ENCODE data around the gene JOSD1. TPM values are rescaled to one million over a fixed set of nuclear protein-coding genes. Genes with fewer than 3 reads are reported as not detected.

Gene JOSD1
- total RNA-seq, 4 donors from 2014 or later: 25.1 to 50.5 (median 42.4) TPM

DNA sequence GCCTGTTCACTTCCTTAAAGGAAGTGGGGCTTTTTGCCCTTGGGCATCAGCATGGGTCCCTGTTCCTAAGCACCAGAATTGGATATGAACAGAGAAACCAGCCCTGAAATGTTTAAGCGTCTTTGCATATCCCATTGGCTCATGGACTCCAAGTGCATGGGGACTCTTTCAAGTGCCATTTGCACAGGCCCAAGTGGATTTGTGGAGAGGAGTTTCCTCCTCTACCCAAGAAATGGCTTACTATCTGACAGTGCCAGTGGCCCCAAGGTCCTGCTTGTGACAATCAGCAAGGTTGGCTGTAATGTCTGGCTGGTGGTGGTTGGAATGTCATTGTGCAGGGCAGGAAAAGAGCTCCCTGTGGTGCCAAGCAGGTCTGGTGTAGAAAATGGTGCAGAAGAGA is 15.0 kb downstream of the JOSD1 start:
- Histone ChIP-seq H3K9me3 (no peaks in the 10 kb centered on the region), H3K4me1 (peaks cover 6 to 13% of the 10 kb centered on the region in 2 donors), H3K27me3 (no peaks in the 10 kb centered on the region), H3K4me3 (no peak overlapping the region), H3K36me3 (peaks cover 7 to 68% of the 10 kb centered on the region in 2 donors), H3K27ac (no peak overlapping the region)
- TF ChIP-seq POLR2A (IDR thresholded peaks at IDR 0.05): no peak
- TF ChIP-seq, protein P1, sequence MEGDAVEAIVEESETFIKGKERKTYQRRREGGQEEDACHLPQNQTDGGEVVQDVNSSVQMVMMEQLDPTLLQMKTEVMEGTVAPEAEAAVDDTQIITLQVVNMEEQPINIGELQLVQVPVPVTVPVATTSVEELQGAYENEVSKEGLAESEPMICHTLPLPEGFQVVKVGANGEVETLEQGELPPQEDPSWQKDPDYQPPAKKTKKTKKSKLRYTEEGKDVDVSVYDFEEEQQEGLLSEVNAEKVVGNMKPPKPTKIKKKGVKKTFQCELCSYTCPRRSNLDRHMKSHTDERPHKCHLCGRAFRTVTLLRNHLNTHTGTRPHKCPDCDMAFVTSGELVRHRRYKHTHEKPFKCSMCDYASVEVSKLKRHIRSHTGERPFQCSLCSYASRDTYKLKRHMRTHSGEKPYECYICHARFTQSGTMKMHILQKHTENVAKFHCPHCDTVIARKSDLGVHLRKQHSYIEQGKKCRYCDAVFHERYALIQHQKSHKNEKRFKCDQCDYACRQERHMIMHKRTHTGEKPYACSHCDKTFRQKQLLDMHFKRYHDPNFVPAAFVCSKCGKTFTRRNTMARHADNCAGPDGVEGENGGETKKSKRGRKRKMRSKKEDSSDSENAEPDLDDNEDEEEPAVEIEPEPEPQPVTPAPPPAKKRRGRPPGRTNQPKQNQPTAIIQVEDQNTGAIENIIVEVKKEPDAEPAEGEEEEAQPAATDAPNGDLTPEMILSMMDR (IDR thresholded peaks at IDR 0.05 in 4 of 5, conservative IDR thresholded peaks at IDR 0.05 in 1 of 5): no peak
- ATAC-seq (no peak), DNase-seq (no peak)
- in situ Hi-C loops (cut with MboI; ENCODE audit: low sequenced_read_pairs in 4 of 4) (no loop called here), intact Hi-C loops (cut with DNase I; ENCODE audit: low total_unique reads) (loop anchor here (10.0 kb wide), 1 partner anchor 191 kb away; no protein-coding TSS in a partner anchor)

DNA sequence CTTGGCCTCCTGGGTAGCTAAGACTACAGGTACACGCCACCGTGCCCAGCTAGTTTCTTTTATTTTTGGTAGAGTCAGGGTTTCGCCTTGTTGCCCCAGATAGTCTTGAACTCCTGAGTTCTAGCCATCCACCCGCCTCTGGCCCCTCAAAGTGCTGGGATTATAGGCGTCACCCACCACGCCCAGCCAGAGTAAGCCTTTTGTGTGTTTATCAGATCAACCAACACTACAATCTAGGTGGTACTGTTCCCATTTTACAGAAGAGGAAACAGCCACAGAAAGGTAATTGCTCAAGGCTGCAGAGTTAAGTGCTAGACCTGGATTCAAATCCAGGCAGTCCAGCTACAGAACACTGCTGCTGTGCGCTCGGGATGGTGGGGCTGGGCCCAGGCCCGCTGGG is 15.8 kb downstream of the JOSD1 start:
- no peaks in the 10 kb centered on the region for H3K27me3 ChIP-seq
- no peak overlapping the region for H3K4me3 ChIP-seq
- peaks cover 7 to 68% of the 10 kb centered on the region in 2 donors for H3K36me3 ChIP-seq
- H3K27ac ChIP-seq: no peak overlapping the region
- ATAC-seq (no peak), DNase-seq (no peak)
- H3K4me1 ChIP-seq: peaks cover 6 to 13% of the 10 kb centered on the region in 2 donors
- intact Hi-C loops (cut with DNase I; ENCODE audit: low total_unique reads) (loop anchor here (10.0 kb wide), 1 partner anchor 190 kb away; no protein-coding TSS in a partner anchor), in situ Hi-C loops (cut with MboI; ENCODE audit: low sequenced_read_pairs in 4 of 4) (no loop called here)
- no peak for TF ChIP-seq POLR2A (IDR thresholded peaks at IDR 0.05)
- TF ChIP-seq, protein P1 (IDR thresholded peaks at IDR 0.05 in 4 of 5, conservative IDR thresholded peaks at IDR 0.05 in 1 of 5): no peak
- H3K9me3 ChIP-seq: no peaks in the 10 kb centered on the region

GRCh38 chr22:38681582-38682335 is 19.0 kb downstream of the JOSD1 start, which contains the start of gene TOMM22:
Gene TOMM22, plus strand, starts transcription at chr22:38681957. Its CDS starts 22 bp downstream, at chr22:38681979.
- ATAC-seq: peak; percentile 97 to 98
- H3K27me3 ChIP-seq: no peaks in the 10 kb centered on the region
- H3K36me3 ChIP-seq: peaks cover 0 to 43% of the 10 kb centered on the region in 2 donors
- intact Hi-C loops (cut with DNase I; ENCODE audit: low total_unique reads) (loop anchor here (10.0 kb wide), 1 partner anchor 187 kb away; no protein-coding TSS in a partner anchor), in situ Hi-C loops (cut with MboI; ENCODE audit: low sequenced_read_pairs in 4 of 4) (no loop called here)
- H3K4me3 ChIP-seq: peak within 1 kb of the TSS; percentile 87 to 99 (median 92)
- peak; percentile 76 to 83 for DNase-seq
- H3K4me1 ChIP-seq: peaks cover 6 to 13% of the 10 kb centered on the region in 2 donors
- peak within 1 kb of the TSS; percentile 76 to 94 (median 83) for H3K27ac ChIP-seq
- TF ChIP-seq, protein P1 (IDR thresholded peaks at IDR 0.05 in 4 of 5, conservative IDR thresholded peaks at IDR 0.05 in 1 of 5): peak in 4 of 5 experiments; percentile 37 to 72 (median 56)
- TF ChIP-seq POLR2A (IDR thresholded peaks at IDR 0.05): peak; percentile 54 to 59
- no peaks in the 10 kb centered on the region for H3K9me3 ChIP-seq

DNA sequence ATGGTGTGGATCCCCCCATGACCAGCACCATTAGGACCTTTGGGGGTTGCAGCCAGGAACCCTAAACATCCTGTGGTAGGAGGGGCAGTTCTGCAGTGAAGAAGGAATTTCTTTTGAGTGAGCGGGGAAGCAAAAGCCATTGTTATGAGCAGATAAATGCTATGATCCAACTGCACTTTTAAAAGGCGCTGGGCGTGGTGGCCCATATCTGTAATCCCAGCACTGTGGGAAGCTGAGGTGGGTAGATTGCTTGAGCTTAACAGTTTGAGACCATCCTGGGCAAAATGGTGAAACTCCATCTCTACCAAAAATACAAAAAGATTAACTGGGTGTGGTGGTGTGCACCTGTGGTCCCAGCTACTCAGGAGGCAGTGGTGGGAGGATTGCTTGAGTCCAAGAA is 24.9 kb downstream of the JOSD1 start:
- Histone ChIP-seq H3K4me3 (no peak overlapping the region), H3K4me1 (no peaks in the 10 kb centered on the region), H3K27me3 (no peaks in the 10 kb centered on the region), H3K27ac (no peak overlapping the region), H3K36me3 (peaks cover 0 to 25% of the 10 kb centered on the region in 2 donors), H3K9me3 (no peaks in the 10 kb centered on the region)
- DNase-seq: no peak
- no peak for ATAC-seq
- intact Hi-C loops (cut with DNase I; ENCODE audit: low total_unique reads) (no loop called here), in situ Hi-C loops (cut with MboI; ENCODE audit: low sequenced_read_pairs in 4 of 4) (no loop called here)
- TF ChIP-seq POLR2A (IDR thresholded peaks at IDR 0.05): no peak
- TF ChIP-seq, protein P1 (IDR thresholded peaks at IDR 0.05 in 4 of 5, conservative IDR thresholded peaks at IDR 0.05 in 1 of 5): no peak
